HG03469 (cell line): ENCODE measurements around the gene SSRP1.
A peak's percentile ranks its signal among the peaks of the same experiment; 100 is the strongest.

Experiments used
- ATAC-seq: cut with Tn5 transposase; IDR thresholded peaks from one replicate; pipeline ENCODE4 v1.9.1; 2021; ENCODE audit warnings: mild to moderate bottlenecking, moderate library complexity, moderate number of reproducible peaks; ENCODE audit not compliant: unreplicated experiment

Gene SSRP1

GRCh38 chr11:57318178-57318577, 17.5 kb downstream of the SSRP1 start:
- ATAC-seq: no peak

DNA sequence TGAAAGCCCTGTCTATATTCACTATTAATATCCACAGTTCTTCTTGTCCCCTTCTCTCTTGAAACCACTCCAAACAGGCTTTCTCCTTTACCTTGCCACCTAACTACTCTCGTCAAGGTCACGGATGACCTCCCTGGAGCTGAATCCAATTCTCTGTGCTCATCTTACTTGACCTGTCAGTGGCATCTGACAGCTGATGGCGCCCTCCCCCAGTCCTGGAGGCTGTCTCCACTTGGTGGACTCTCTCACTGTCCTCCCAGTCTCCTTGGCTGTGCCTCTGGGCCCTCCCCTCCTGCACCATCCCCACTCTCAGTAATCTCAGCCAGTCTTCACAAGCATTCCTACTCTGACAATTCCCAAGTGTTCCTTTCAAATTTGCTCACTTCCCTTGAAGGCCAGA, 19.7 kb downstream of the SSRP1 start:
- ATAC-seq: no peak

DNA sequence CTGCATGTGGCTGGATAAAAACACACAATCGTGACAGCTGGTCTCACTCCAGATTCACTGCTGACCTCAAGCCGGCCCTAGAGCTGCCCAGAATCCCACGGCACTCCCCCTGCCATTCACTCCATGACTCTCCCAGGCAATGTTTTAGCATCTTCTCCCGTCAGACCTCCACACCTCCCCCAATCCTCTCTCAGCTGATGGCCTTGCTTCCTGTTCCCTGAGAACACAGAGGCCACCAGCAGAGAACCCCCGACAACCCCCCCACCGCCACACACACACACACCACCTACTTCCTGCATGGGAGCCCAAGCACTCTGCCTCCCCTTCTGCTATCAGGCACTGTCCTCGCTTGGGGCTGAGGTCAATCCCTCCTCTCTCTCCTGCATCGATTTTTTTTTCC, 20.2 kb downstream of the SSRP1 start:
- ATAC-seq: no peak

GRCh38 chr11:57314221-57314973, 21.3 kb downstream of the SSRP1 start:
- no peak for ATAC-seq

GRCh38 chr11:57313788-57314135, 21.9 kb downstream of the SSRP1 start:
- ATAC-seq: no peak

DNA sequence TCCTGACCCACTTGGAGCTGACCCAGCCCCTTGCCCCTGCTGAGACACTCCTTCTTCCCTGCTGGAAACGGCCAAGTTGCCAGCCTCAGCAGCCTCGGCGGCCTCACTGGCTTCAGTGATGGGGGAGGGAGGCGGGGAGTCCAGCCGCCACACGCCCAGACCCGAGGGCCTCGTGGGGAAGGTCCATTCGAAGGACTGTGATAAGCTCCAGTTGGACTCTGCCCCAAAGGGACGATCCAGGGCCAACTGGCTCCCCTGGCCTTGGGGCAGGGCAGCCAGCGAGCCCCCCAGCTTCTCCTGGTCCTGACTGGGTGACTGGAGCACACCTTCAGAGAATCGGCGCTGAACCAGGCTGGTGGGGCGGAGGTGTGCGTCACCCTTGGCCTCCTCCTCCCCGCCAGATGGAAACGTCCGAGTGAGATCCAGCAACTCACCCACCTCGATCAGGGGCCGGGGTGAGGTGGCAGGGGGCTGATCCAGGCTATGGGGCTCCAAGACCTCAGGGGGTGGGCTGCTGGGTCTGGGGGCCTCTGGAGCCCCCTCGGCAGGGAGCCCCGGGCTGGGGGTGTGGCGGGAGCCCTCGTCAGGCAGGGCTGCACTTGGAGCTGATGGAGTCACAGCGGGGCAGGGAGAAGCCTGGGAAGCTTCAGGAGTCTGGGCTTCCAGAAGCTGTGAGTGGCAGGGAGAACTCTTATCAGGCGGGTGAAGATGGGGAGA, 22.5 kb downstream of the SSRP1 start:
- ATAC-seq: no peak

DNA sequence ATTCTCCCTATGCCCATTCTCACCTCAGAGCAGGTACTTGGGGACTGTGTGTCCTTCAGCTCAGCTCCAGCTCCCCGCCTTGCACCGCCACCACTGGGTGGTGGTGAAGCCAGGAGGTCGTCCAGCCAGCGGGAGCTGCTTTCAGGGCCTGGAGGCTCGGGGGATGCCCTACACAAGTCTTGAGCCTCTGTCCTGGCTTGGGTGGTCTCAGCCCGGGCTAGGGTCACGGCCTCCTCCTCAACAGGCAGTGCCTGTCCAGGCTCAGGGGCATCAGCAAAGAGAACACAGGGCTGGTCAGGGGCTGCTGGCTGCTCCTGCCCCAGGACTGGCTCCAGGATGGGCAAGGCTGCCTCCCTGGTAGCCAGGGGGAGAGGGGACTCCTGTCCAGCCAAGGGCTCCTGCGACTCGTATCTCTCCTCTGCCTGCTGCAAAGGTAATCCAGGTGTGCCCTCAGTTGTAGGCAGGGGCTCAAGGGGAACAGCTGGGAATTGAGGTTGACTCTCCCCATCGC, 23.1 kb downstream of the SSRP1 start:
- no peak for ATAC-seq

DNA sequence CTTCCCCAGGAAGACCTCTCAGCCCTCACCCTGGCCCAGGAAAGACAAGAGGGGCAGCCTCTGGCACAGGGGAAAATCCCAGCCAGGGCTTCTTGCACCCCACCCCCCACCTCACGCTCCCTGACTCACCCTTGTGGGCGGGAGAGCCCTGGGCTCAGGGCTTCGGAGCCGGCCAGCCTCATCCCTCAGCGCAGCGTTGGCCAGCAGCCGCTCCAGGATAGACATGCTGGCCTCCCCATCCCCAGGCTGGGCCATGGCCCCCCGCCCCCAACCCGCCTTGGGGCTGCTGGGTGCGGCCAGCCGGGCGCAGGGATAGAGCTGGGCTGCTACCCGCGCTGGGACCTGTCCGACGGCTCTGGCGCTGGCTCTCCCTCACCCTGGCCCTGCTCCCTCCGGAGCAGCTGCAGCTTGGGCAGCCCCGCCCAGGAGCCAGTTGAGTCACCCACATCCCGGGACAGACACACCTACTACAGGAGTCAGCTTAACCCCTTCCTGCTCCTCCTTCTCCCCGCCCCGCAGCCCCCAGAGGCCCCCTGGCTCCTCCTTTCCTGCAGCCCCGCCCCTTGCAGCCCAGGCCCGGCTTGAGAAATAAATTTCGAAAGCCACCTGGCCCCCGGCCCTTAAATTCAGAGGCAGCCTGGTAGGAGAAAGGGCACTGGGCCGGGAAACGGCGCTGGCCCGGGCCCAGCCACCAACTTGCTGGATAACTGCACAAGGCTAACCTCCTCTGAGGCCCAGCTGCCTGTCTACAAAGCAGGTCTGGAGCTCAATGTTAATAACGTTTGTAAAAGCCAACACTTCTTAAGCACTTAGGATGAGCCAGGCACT, 24.4 kb downstream of the SSRP1 start:
- peak; percentile 95 for ATAC-seq

DNA sequence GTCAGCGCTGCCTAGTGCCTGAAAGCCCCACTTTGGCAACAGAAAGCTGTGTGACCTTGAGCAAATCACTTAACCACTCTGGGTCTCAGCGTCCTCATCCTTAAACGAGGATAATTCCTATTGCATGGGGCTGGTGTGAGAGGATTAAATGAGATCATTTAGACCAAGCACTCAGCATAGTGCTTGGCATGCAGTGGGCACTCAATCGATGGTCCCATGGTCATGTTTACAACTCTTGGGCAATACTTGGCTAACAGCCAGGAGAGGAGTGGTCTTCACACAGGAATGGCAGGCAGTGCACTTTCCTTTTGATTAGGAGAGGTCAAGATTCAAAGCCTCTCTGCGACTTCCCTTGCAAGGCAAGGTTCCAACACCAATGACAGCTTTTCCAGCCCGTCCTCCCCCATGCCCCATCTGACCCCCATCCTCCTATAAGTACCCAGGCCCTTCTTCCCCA, 25.0 kb downstream of the SSRP1 start:
- ATAC-seq: no peak

DNA sequence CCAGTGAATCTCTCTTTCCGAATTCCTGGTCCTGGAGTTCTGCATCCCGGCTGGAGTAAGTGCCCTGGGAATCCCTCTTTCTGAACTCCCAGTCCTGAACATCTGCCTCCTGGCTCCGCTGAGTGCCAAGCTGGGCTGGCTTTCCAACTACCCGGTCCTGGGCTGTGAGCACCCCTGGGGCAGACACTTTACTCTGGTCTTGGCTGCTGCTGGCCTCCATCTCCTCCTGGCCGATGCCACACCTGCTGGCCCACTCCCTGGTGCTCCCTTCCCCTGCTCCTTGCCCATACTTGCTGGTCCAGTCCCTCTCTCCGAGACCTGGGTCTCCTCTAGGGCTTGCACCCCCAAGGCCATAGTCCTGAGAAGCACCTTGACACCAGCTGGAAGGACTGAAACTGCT, 25.6 kb downstream of the SSRP1 start:
- no peak for ATAC-seq

GRCh38 chr11:57309106-57310059, 26.3 kb downstream of the SSRP1 start:
- ATAC-seq: no peak

DNA sequence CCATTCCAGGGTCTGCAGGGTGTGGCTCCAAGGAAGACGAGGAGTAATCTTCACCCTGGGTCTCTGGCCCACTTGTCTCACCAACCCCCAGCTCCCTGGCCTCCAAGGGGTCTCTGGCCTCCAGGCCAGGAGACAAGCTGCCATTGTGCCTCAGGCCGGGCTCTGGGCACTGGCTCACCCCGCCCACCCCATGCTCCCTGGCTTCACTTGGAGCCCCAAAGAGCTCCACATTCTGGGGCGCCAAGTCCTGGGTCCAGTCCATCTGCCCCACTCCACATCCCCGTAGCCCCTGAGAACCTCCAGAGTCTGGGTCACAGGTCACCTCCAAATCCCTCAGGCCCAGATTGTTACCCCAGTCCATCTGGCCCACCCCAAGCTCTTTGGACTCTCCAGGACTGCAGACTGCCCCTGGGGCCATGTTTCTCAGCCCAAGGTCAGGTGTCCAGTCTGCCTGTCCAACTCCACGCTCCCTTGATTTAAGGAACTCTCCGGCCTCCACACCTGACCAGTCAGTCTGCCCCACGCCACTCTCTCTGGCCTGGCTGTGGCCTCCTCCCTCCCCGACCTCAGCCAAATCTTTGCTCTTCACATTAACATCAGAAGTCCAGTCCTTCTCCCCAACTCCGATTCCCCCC, 27.1 kb downstream of the SSRP1 start:
- no peak for ATAC-seq

- ATAC-seq: no peak
These were observed 27.9 kb downstream of the SSRP1 start for GRCh38 chr11:57307666-57308270.

GRCh38 chr11:57306940-57307565, 28.6 kb downstream of the SSRP1 start:
- ATAC-seq: no peak

DNA sequence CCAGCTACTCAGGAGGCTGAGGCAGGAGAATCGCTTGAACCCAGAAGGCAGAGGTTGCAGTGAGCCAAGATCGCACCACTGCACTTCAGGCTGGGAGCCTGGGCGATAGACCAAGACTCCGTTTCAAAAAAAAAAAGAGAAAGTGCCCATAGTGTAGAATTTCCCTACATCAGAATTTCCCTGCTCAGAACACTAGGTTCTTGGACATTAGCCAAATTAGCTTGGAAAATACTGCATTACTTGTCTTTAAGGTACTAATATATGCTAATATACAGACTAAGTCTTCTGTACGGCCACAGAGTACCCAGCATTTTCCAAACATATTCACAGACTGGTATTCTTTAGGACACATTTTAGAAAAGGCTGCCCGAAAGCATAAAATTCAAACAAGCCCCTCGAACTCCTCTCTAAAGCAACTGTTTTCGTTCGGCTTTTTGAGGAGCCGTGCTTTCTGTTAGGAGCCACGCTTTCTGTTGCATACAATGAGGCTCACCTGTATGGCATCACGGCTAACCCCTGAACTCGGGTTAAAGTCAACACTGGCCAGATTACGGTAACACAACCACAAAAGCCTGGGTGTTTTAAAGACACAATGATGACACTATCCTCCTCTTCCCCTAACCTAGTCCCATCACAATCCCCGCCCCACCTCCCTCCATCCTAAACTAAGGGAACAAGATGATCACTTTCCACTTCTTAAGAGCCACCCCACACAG, 29.4 kb downstream of the SSRP1 start:
- no peak for ATAC-seq

DNA sequence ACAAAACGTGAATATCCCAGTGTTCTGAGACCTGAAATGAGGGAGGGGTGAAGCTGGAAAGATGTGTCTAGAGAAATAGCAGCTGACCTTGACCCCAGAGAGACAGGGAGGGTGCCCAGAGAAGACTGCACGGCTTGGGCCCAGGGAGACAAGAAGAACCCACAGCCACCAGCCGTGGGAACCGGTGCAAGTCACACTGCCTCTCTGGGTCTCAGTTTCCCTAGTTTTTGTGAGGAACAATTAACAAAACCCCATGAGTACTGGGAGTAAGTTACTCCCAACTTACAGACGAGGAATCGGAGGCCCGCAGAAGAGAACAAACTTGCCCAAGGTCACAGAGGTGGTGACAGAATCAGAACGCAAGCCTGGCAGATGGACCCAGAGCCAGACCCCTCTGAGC, 30.2 kb downstream of the SSRP1 start:
- ATAC-seq: no peak

GRCh38 chr11:57303990-57304579, 31.6 kb downstream of the SSRP1 start:
- ATAC-seq: no peak
